H9 (cell line): ENCODE data around the gene LRCH1. TPM values are rescaled to one million over a fixed set of nuclear protein-coding genes. Genes with fewer than 3 reads are reported as not detected.

ENCODE experiments used
- DNase-seq: peaks from one replicate; pipeline ENCODE4 v3.0.0-alpha.2; 2017
- H2AFZ ChIP-seq: one replicate; pipeline ENCODE4 v1.6.1; 2013; ENCODE audit warnings: mild to moderate bottlenecking, low read length, control low read depth, moderate library complexity
- H2AK5ac ChIP-seq: 2 replicates; pipeline ENCODE4 v1.6.1; 2013; ENCODE audit warnings: low read length, control low read depth, mixed read lengths; ENCODE audit not compliant: insufficient read length
- H2BK120ac ChIP-seq: one replicate; pipeline ENCODE4 v1.6.1; 2013; ENCODE audit warnings: low read depth, mild to moderate bottlenecking, low read length, control low read depth, inconsistent platforms; ENCODE audit not compliant: poor library complexity, severe bottlenecking
- H2BK12ac ChIP-seq: 2 replicates; pipeline ENCODE4 v1.6.1; 2013; ENCODE audit warnings: low read length, control low read depth, mixed read lengths, low read depth; ENCODE audit not compliant: insufficient read length
- H2BK15ac ChIP-seq: 2 replicates; pipeline ENCODE4 v1.6.1; 2013; ENCODE audit warnings: low read depth, low read length, control low read depth
- H2BK20ac ChIP-seq: one replicate; pipeline ENCODE4 v1.6.1; 2013; ENCODE audit warnings: low read depth, mild to moderate bottlenecking, low read length, control low read depth, inconsistent platforms; ENCODE audit not compliant: poor library complexity, severe bottlenecking
- H2BK5ac ChIP-seq: 2 replicates; pipeline ENCODE4 v1.6.1; 2013; ENCODE audit warnings: low read length, control low read depth, mixed read lengths; ENCODE audit not compliant: insufficient read length
- H3K14ac ChIP-seq: 2 replicates; pipeline ENCODE4 v1.6.1; 2013; ENCODE audit warnings: low read length, control low read depth; ENCODE audit not compliant: insufficient read depth
- H3K18ac ChIP-seq: 2 replicates; pipeline ENCODE4 v1.6.1; 2013; ENCODE audit warnings: low read depth, mild to moderate bottlenecking, mixed read lengths, low read length, control low read depth; ENCODE audit not compliant: insufficient read length
- H3K23ac ChIP-seq: 2 replicates; pipeline ENCODE4 v1.6.1; 2013; ENCODE audit warnings: low read length, control low read depth, mixed read lengths, low read depth; ENCODE audit not compliant: insufficient read length
- H3K23me2 ChIP-seq: 2 replicates; pipeline ENCODE4 v1.6.1; 2013; ENCODE audit warnings: low read depth, mild to moderate bottlenecking, mixed read lengths, low read length, control low read depth; ENCODE audit not compliant: insufficient read length, poor library complexity, severe bottlenecking
- H3K27ac ChIP-seq: 2 replicates; pipeline ENCODE4 v1.5.1; 2013; ENCODE audit warnings: low read length, control low read depth, mixed read lengths, low read depth; ENCODE audit not compliant: insufficient read length
- H3K27me3 ChIP-seq: 2 replicates; pipeline ENCODE4 v1.6.1; 2013; ENCODE audit warnings: low read length, control low read depth, inconsistent platforms; ENCODE audit not compliant: insufficient read depth
- H3K4ac ChIP-seq: 2 replicates; pipeline ENCODE4 v1.6.1; 2013; ENCODE audit warnings: low read depth, mild to moderate bottlenecking, control low read depth, inconsistent platforms, low read length, moderate library complexity
- H3K4me1 ChIP-seq: 2 replicates; pipeline ENCODE4 v1.6.1; 2013; ENCODE audit warnings: low read length, control low read depth, inconsistent platforms; ENCODE audit not compliant: insufficient read depth
- H3K4me2 ChIP-seq: 2 replicates; pipeline ENCODE4 v1.6.1; 2013; ENCODE audit warnings: low read length, control low read depth, mixed read lengths; ENCODE audit not compliant: insufficient read length, insufficient read depth
- H3K56ac ChIP-seq: 2 replicates; pipeline ENCODE4 v1.6.1; 2013; ENCODE audit warnings: low read depth, mild to moderate bottlenecking, mixed read lengths, low read length, control low read depth; ENCODE audit not compliant: insufficient read length
- H3K79me1 ChIP-seq: 2 replicates; pipeline ENCODE4 v1.6.1; 2013; ENCODE audit warnings: low read depth, mild to moderate bottlenecking, moderate library complexity, low read length, control low read depth, inconsistent platforms; ENCODE audit not compliant: insufficient read depth, poor library complexity, severe bottlenecking
- H3K79me2 ChIP-seq: 2 replicates; pipeline ENCODE4 v1.6.1; 2013; ENCODE audit warnings: low read length, control low read depth, inconsistent platforms; ENCODE audit not compliant: insufficient read depth
- H3K9ac ChIP-seq: 2 replicates; pipeline ENCODE4 v1.6.1; 2013; ENCODE audit warnings: low read length, control low read depth, mixed read lengths; ENCODE audit not compliant: insufficient read length; ENCODE audit errors: extremely low read depth
- H3K9me3 ChIP-seq: one replicate; pipeline ENCODE4 v1.6.1; 2013; ENCODE audit warnings: low read depth, low read length, inconsistent platforms; ENCODE audit not compliant: control insufficient read depth
- H3T11ph ChIP-seq: one replicate; pipeline ENCODE4 v1.6.1; 2013; ENCODE audit warnings: mild to moderate bottlenecking, low read length, control low read depth, inconsistent platforms
- H4K20me1 ChIP-seq: one replicate; pipeline ENCODE4 v1.6.1; 2013; ENCODE audit not compliant: control insufficient read depth, insufficient read length, insufficient read depth
- H4K5ac ChIP-seq: 2 replicates; pipeline ENCODE4 v1.6.1; 2013; ENCODE audit warnings: low read depth, mild to moderate bottlenecking, mixed read lengths, low read length, control low read depth; ENCODE audit not compliant: insufficient read length
- H4K8ac ChIP-seq: replicated peaks from 2 replicates; pipeline ENCODE4 v1.6.1; 2013; ENCODE audit warnings: low read length, control low read depth, mixed read lengths, low read depth; ENCODE audit not compliant: insufficient read length
- H4K91ac ChIP-seq: 2 replicates; pipeline ENCODE4 v1.6.1; 2013; ENCODE audit warnings: low read depth, mild to moderate bottlenecking, moderate library complexity, mixed read lengths, low read length, control low read depth; ENCODE audit not compliant: insufficient read length
- H3K27ac Mint-ChIP-seq, 3 experiments: 2 replicates in 2 of 3; 3 replicates in 1 of 3; pipeline ENCODE4 v1.8.0; 2020 to 2021; ENCODE audit warnings: mixed read lengths in 3 of 3, mild to moderate bottlenecking in 1 of 3, moderate library complexity in 1 of 3
- H3K27me3 Mint-ChIP-seq: 2 replicates; pipeline ENCODE4 v1.8.0; 2021; ENCODE audit warnings: low read depth, mild to moderate bottlenecking, moderate library complexity, mixed read lengths
- H3K36me3 Mint-ChIP-seq, 3 experiments: 2 replicates in 2 of 3; 3 replicates in 1 of 3; pipeline ENCODE4 v1.8.0; 2020 to 2021; ENCODE audit warnings: low read depth in 3 of 3, mixed read lengths in 3 of 3; ENCODE audit not compliant: insufficient read depth in 1 of 3
- H3K4me1 Mint-ChIP-seq, 2 experiments: 2 replicates each; pipeline ENCODE4 v1.8.0; 2020; ENCODE audit warnings: mixed read lengths in 2 of 2
- H3K4me3 Mint-ChIP-seq, 2 experiments: 2 replicates in 1 of 2; 3 replicates in 1 of 2; pipeline ENCODE4 v1.8.0; 2020 to 2021; ENCODE audit warnings: mild to moderate bottlenecking in 2 of 2, mixed read lengths in 2 of 2, moderate library complexity in 1 of 2
- H3K9me3 Mint-ChIP-seq, 2 experiments: 2 replicates in 1 of 2; 3 replicates in 1 of 2; pipeline ENCODE4 v1.8.0; 2020; ENCODE audit warnings: mild to moderate bottlenecking in 2 of 2, mixed read lengths in 2 of 2, moderate library complexity in 1 of 2
- WGBS: extraction: QIAGEN DNeasy Blood & Tissue Kit; methylation state at CpG from one replicate; pipeline ENCODE4 v1.1.7; 2013; ENCODE audit warnings: missing lambda C conversion rate, low lambda C conversion rate, mixed read lengths; ENCODE audit not compliant: insufficient read length; ENCODE audit errors: extremely low coverage; 5-methylcytosine and 5-hydroxymethylcytosine counted together
- total RNA-seq: library from RNA; stranded (reverse); gene quantifications from 2 replicates; pipeline ENCODE4 v1.2.1, GENCODE V29; 2021
- TF ChIP-seq, protein P1 (sequence below): fragments of 200-600 bp; sonication (generic); conservative IDR thresholded peaks from 3 replicates; pipeline ENCODE4 v1.8.0; 2021; ENCODE audit warnings: antibody characterized with exemption, mild to moderate bottlenecking

Gene LRCH1
- total RNA-seq, 1 experiment from 2014 or later, result 8.0 TPM

DNA sequence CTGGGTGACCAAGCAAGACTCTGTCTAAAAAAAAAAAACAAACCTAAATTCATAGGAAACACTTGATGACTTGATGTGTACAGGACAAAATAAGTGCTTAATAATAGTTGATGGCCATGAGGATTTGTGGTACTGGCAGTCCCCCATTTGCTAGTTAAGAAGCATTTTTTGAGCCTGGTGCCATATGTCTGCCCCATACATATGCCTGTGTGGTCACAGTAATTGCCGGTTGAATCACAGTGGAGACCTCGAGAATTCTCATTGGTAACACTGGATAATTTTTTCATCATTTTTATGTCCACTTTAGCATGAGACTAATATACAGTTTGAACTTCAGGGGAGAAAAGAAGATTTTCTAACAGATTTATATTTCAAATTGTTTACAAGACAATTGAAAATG is 79.2 kb downstream of the LRCH1 start:
- no peak overlapping the region for H3K9ac ChIP-seq
- no peak overlapping the region for H3K18ac ChIP-seq
- WGBS, result no CpG with 5 or more reads among the region's 2 CpGs
- no peaks in the 10 kb centered on the region for H4K20me1 ChIP-seq
- Mint-ChIP-seq H3K36me3 (peaks cover 3 to 7% (median 4%) of the 10 kb centered on the region in 3 experiments; a peak in 5 of 7 replicates), H3K9me3 (no peaks in the 10 kb centered on the region), H3K27me3 (no peaks in the 10 kb centered on the region), H3K27ac (no peak overlapping the region), H3K4me1 (peaks cover 35 to 42% of the 10 kb centered on the region in 2 experiments), H3K4me3 (no peak overlapping the region)
- no peak overlapping the region for H3T11ph ChIP-seq
- no peak overlapping the region for H2BK20ac ChIP-seq
- no peaks in the 10 kb centered on the region for H3K9me3 ChIP-seq
- H3K14ac ChIP-seq, result no peak overlapping the region
- no peak overlapping the region for H3K56ac ChIP-seq
- H2AK5ac ChIP-seq, result no peak overlapping the region
- no peak overlapping the region for H2BK5ac ChIP-seq
- no peaks in the 10 kb centered on the region; the same call in 1 of the 2 replicates for H3K79me2 ChIP-seq
- peaks cover 9% of the 10 kb centered on the region; the same call in 1 of the 2 replicates for H3K4me1 ChIP-seq
- no peak overlapping the region for H3K27ac ChIP-seq
- H3K4ac ChIP-seq, result no peak overlapping the region
- H2BK120ac ChIP-seq, result no peak overlapping the region
- TF ChIP-seq, protein P1, sequence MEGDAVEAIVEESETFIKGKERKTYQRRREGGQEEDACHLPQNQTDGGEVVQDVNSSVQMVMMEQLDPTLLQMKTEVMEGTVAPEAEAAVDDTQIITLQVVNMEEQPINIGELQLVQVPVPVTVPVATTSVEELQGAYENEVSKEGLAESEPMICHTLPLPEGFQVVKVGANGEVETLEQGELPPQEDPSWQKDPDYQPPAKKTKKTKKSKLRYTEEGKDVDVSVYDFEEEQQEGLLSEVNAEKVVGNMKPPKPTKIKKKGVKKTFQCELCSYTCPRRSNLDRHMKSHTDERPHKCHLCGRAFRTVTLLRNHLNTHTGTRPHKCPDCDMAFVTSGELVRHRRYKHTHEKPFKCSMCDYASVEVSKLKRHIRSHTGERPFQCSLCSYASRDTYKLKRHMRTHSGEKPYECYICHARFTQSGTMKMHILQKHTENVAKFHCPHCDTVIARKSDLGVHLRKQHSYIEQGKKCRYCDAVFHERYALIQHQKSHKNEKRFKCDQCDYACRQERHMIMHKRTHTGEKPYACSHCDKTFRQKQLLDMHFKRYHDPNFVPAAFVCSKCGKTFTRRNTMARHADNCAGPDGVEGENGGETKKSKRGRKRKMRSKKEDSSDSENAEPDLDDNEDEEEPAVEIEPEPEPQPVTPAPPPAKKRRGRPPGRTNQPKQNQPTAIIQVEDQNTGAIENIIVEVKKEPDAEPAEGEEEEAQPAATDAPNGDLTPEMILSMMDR, result no peak
- no peak overlapping the region for H4K5ac ChIP-seq
- H3K23ac ChIP-seq, result no peak overlapping the region
- no peak overlapping the region for H4K8ac ChIP-seq
- no peak overlapping the region for H3K4me2 ChIP-seq
- no peak overlapping the region for H4K91ac ChIP-seq
- H2BK12ac ChIP-seq, result no peak overlapping the region
- no peaks in the 10 kb centered on the region for H3K23me2 ChIP-seq
- H2BK15ac ChIP-seq, result no peak overlapping the region
- H3K79me1 ChIP-seq, result no peaks in the 10 kb centered on the region
- DNase-seq, result no peak
- no peaks in the 10 kb centered on the region for H3K27me3 ChIP-seq
- H2AFZ ChIP-seq, result no peak overlapping the region
